Epithelial cell of prostate (primary cell): Measurements from ENCODE around the gene MAFB.

Experiments used
- DNase-seq: peaks from one replicate; pipeline ENCODE4 v3.0.0-alpha.2; 2011; ENCODE audit warnings: low read depth, low spot score
- H3K27ac ChIP-seq: fragments of 450-650 bp; 2 replicates; pipeline ENCODE4 v1.5.1; 2017; ENCODE audit warnings: mild to moderate bottlenecking

MAFB gene

GRCh38 chr20:40704828-40705227 lies 15.8 kb upstream of the MAFB start:
- DNase-seq = no peak

GRCh38 chr20:40703975-40704530 lies 15.0 kb upstream of the MAFB start:
- DNase-seq = no peak
- no peak overlapping the region for H3K27ac ChIP-seq

More at GRCh38 chr20:40704828-40705227, 15.8 kb upstream of the MAFB start:
- no peak overlapping the region for H3K27ac ChIP-seq

- H3K27ac ChIP-seq = no peak overlapping the region
These were observed 13.5 kb upstream of the MAFB start for GRCh38 chr20:40702504-40702903.

GRCh38 chr20:40698744-40699143 lies 9.7 kb upstream of the MAFB start:
- no peak overlapping the region for H3K27ac ChIP-seq
- DNase-seq = no peak

More at GRCh38 chr20:40702504-40702903, 13.5 kb upstream of the MAFB start:
- DNase-seq = no peak

GRCh38 chr20:40698281-40698680 lies 9.2 kb upstream of the MAFB start:
- H3K27ac ChIP-seq = no peak overlapping the region
- DNase-seq = no peak

GRCh38 chr20:40697541-40697940 lies 8.5 kb upstream of the MAFB start:
- DNase-seq = no peak
- no peak overlapping the region for H3K27ac ChIP-seq

- DNase-seq = no peak
- no peak overlapping the region for H3K27ac ChIP-seq
These were observed 6.2 kb upstream of the MAFB start for GRCh38 chr20:40695214-40695613.

- no peak for DNase-seq
- no peak overlapping the region for H3K27ac ChIP-seq
These were observed 5.2 kb upstream of the MAFB start for GRCh38 chr20:40694246-40694645.

- H3K27ac ChIP-seq = no peak overlapping the region
- DNase-seq = no peak
These were observed 3.4 kb upstream of the MAFB start for GRCh38 chr20:40692240-40693011.

GRCh38 chr20:40691566-40692239 lies 2.7 kb upstream of the MAFB start:
- no peak overlapping the region for H3K27ac ChIP-seq
- no peak for DNase-seq

- H3K27ac ChIP-seq = no peak overlapping the region
- DNase-seq = no peak
These were observed 2.0 kb upstream of the MAFB start for GRCh38 chr20:40690836-40691565.

GRCh38 chr20:40689943-40690835 lies 1.2 kb upstream of the MAFB start:
- no peak for DNase-seq

GRCh38 chr20:40688129-40689099 lies 622 bp downstream of the MAFB start:
- DNase-seq = no peak
- peak overlapping the region; percentile 73 for H3K27ac ChIP-seq

More at GRCh38 chr20:40689943-40690835, 1.2 kb upstream of the MAFB start:
- peak overlapping the region; percentile 73 for H3K27ac ChIP-seq

GRCh38 chr20:40687384-40688128 lies 1.5 kb downstream of the MAFB start:
- no peak for DNase-seq
- H3K27ac ChIP-seq = no peak overlapping the region

GRCh38 chr20:40686893-40687292 lies 2.1 kb downstream of the MAFB start:
- DNase-seq = no peak

GRCh38 chr20:40686434-40686882 lies 2.6 kb downstream of the MAFB start:
- DNase-seq = no peak
- no peak overlapping the region for H3K27ac ChIP-seq

More at GRCh38 chr20:40686893-40687292, 2.1 kb downstream of the MAFB start:
- no peak overlapping the region for H3K27ac ChIP-seq

GRCh38 chr20:40685349-40685748 lies 3.7 kb downstream of the MAFB start:
- no peak for DNase-seq
- no peak overlapping the region for H3K27ac ChIP-seq

- DNase-seq = no peak
- H3K27ac ChIP-seq = no peak overlapping the region
These were observed 5.2 kb downstream of the MAFB start for GRCh38 chr20:40683894-40684268.
